Measurements from ENCODE around the gene UNK. TPM values are rescaled to one million over a fixed set of nuclear protein-coding genes. Genes with fewer than 3 reads are reported as not detected.

The UNK gene
- total and polyA plus RNA-seq, 2 donors (not counting 1 experiment from before 2014, with no cell fraction given): 15.0 to 15.2 TPM

- Histone ChIP-seq H3K9ac (ENCODE audit: insufficient read depth, low read length) (no peak overlapping the region), H3K4me3 (replicated peaks in 1 of 4; ENCODE audit: control extremely low read depth in 1 of 4, insufficient read depth in 1 of 4, low read depth in 3 of 4, low read length in 4 of 4) (no peak overlapping the region), H3K27ac (ENCODE audit: insufficient read depth, low read length) (peak overlapping the region; percentile 43), H3K27me3 (ENCODE audit: control insufficient read depth, insufficient read depth, low read length) (no peaks in the 10 kb centered on the region), H4K20me1 (ENCODE audit: control insufficient read depth, extremely low read depth, insufficient read depth, low read length) (no peaks in the 10 kb centered on the region), H3K4me2 (ENCODE audit: extremely low read depth, insufficient read depth, low read length) (peak overlapping the region; percentile 13), H3K36me3 (ENCODE audit: control insufficient read depth, insufficient read depth, low read length) (no peaks in the 10 kb centered on the region), H3K4me1 (ENCODE audit: control insufficient read depth, extremely low read depth, insufficient read depth, low read length) (peaks cover 2% of the 10 kb centered on the region), H3K9me3 (ENCODE audit: control insufficient read depth, insufficient read depth, low read depth, low read length) (no peaks in the 10 kb centered on the region), H2AFZ (ENCODE audit: low read length) (no peak overlapping the region), H3K79me2 (ENCODE audit: control insufficient read depth, insufficient read depth, low read length) (no peaks in the 10 kb centered on the region)
- DNase-seq (ENCODE audit: low read depth in 2 of 2): no peak
- no peak for TF ChIP-seq CTCF (conservative IDR thresholded peaks at IDR 0.05 in 1 of 2, IDR thresholded peaks at IDR 0.05 in 1 of 2; ENCODE audit: low read depth in 1 of 2, low read length in 2 of 2)
- no peak for TF ChIP-seq EZH2 (IDR thresholded peaks at IDR 0.05; ENCODE audit: low read length, missing control alignments)
Observed at GRCh38 chr17:75754378-75755204, 30.0 kb upstream of the UNK start.

DNA sequence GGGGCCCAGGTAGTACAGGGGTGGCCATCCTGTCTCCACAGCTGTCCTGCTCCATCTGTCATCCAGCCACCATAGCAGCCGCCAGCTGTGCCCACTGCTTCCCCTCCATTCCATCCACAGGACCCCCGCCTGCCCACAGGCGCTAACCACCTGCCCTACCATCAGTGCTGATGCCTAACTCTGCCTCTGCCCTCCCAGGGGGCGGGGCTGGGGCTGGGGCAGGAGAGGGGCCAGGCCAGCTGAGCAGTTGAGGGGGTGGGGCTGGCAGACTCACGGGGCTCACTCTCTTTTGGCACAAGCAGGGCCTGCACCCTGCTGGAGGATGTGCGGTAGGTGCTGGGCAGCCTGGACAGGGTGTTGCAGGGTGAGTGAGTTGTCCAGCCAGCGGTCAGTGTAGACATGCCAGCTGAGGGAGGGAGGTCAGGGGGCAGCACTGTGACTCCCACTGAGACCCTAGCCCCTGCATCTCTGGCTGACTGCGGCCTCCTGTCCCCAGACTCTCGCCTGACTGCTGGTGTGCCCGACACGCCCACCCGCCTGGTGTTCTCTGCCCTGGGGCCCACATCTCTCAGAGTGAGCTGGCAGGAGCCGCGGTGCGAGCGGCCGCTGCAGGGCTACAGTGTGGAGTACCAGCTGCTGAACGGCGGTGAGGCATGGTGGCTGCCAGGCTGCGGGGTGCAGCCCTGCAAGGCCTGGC is 29.3 kb upstream of the UNK start:
- Histone ChIP-seq H4K20me1 (ENCODE audit: control insufficient read depth, extremely low read depth, insufficient read depth, low read length) (no peaks in the 10 kb centered on the region), H2AFZ (ENCODE audit: low read length) (no peak overlapping the region), H3K27me3 (ENCODE audit: control insufficient read depth, insufficient read depth, low read length) (no peaks in the 10 kb centered on the region), H3K4me3 (replicated peaks in 1 of 4; ENCODE audit: control extremely low read depth in 1 of 4, insufficient read depth in 1 of 4, low read depth in 3 of 4, low read length in 4 of 4) (no peak overlapping the region), H3K9ac (ENCODE audit: insufficient read depth, low read length) (no peak overlapping the region), H3K27ac (ENCODE audit: insufficient read depth, low read length) (no peak overlapping the region), H3K4me1 (ENCODE audit: control insufficient read depth, extremely low read depth, insufficient read depth, low read length) (no peaks in the 10 kb centered on the region), H3K36me3 (ENCODE audit: control insufficient read depth, insufficient read depth, low read length) (no peaks in the 10 kb centered on the region), H3K9me3 (ENCODE audit: control insufficient read depth, insufficient read depth, low read depth, low read length) (no peaks in the 10 kb centered on the region), H3K79me2 (ENCODE audit: control insufficient read depth, insufficient read depth, low read length) (no peaks in the 10 kb centered on the region), H3K4me2 (ENCODE audit: extremely low read depth, insufficient read depth, low read length) (no peak overlapping the region)
- TF ChIP-seq CTCF (conservative IDR thresholded peaks at IDR 0.05 in 1 of 2, IDR thresholded peaks at IDR 0.05 in 1 of 2; ENCODE audit: low read depth in 1 of 2, low read length in 2 of 2) (no peak), EZH2 (IDR thresholded peaks at IDR 0.05; ENCODE audit: low read length, missing control alignments) (no peak)
- DNase-seq (ENCODE audit: low read depth in 2 of 2): no peak

- H3K27me3 ChIP-seq (ENCODE audit: control insufficient read depth, insufficient read depth, low read length): no peaks in the 10 kb centered on the region
- no peak for TF ChIP-seq EZH2 (IDR thresholded peaks at IDR 0.05; ENCODE audit: low read length, missing control alignments)
- no peak for TF ChIP-seq CTCF (conservative IDR thresholded peaks at IDR 0.05 in 1 of 2, IDR thresholded peaks at IDR 0.05 in 1 of 2; ENCODE audit: low read depth in 1 of 2, low read length in 2 of 2)
- no peak overlapping the region for H3K27ac ChIP-seq (ENCODE audit: insufficient read depth, low read length)
- no peak overlapping the region for H3K4me2 ChIP-seq (ENCODE audit: extremely low read depth, insufficient read depth, low read length)
- H3K36me3 ChIP-seq (ENCODE audit: control insufficient read depth, insufficient read depth, low read length): no peaks in the 10 kb centered on the region
- no peaks in the 10 kb centered on the region for H3K79me2 ChIP-seq (ENCODE audit: control insufficient read depth, insufficient read depth, low read length)
- no peak overlapping the region for H3K4me3 ChIP-seq (replicated peaks in 1 of 4; ENCODE audit: control extremely low read depth in 1 of 4, insufficient read depth in 1 of 4, low read depth in 3 of 4, low read length in 4 of 4)
- H4K20me1 ChIP-seq (ENCODE audit: control insufficient read depth, extremely low read depth, insufficient read depth, low read length): no peaks in the 10 kb centered on the region
- H3K9ac ChIP-seq (ENCODE audit: insufficient read depth, low read length): no peak overlapping the region
- H2AFZ ChIP-seq (ENCODE audit: low read length): no peak overlapping the region
- no peaks in the 10 kb centered on the region for H3K4me1 ChIP-seq (ENCODE audit: control insufficient read depth, extremely low read depth, insufficient read depth, low read length)
- no peak for DNase-seq (ENCODE audit: low read depth in 2 of 2)
- no peaks in the 10 kb centered on the region for H3K9me3 ChIP-seq (ENCODE audit: control insufficient read depth, insufficient read depth, low read depth, low read length)
Observed at GRCh38 chr17:75755990-75756389, 28.6 kb upstream of the UNK start.
